Measurements from ENCODE around the gene TLCD1. TPM values are rescaled to one million over a fixed set of nuclear protein-coding genes. Genes with fewer than 3 reads are reported as not detected.

Gene TLCD1
- total and polyA plus RNA-seq, 10 of the 15 experiments (the other 5 are each of a cell fraction or from before 2014, with no cell fraction given), result 2.9 to 19.8 (median 7.7) TPM

DNA sequence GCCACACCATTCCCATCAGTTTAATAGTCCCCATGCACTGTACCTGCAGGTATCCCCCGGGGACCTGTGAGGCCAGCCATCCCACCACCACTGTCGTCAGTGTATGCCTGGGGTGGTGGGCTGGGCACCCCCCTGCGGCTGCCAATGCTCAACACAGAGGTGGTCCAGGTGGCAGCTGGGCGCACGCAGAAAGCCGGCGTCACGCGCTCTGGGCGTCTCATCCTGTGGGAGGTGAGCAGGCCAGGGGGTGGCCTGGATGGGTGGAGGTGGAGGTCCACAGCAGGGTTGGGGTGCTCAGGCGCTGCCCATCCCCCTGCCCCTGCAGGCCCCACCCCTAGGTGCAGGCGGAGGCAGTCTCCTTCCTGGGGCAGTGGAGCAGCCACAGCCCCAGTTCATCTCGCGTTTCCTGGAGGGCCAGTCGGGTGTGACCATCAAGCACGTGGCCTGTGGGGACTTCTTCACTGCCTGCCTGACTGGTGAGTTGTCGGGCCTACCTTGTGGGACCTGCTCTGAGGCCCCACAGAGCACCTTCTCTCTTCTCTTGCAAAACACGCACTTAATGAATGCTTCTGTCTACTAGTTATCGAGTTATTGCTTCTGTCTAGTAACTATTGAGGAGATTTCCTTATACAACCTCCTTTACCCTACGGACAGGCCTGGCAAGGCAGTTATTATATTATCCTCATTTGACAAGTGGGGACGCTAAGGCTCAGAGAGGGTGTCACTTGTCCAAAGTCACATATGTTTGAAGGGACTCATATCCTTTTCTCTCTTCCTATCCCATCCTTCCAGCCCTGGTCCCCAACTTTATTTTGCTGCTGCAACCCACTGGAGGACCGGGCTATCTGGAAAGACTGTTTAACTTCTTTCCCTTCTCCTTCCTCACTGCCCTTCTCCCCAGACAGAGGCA lies 12.0 kb upstream of the TLCD1 start (continued):
- TF ChIP-seq, protein P1, sequence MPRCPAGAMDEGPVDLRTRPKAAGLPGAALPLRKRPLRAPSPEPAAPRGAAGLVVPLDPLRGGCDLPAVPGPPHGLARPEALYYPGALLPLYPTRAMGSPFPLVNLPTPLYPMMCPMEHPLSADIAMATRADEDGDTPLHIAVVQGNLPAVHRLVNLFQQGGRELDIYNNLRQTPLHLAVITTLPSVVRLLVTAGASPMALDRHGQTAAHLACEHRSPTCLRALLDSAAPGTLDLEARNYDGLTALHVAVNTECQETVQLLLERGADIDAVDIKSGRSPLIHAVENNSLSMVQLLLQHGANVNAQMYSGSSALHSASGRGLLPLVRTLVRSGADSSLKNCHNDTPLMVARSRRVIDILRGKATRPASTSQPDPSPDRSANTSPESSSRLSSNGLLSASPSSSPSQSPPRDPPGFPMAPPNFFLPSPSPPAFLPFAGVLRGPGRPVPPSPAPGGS (IDR thresholded peaks at IDR 0.05; ENCODE audit: borderline replicate concordance, insufficient read depth, low read depth, low read length, poor library complexity, severe bottlenecking), result no peak
- no peak for TF ChIP-seq SREBF1 (IDR thresholded peaks at IDR 0.05; ENCODE audit: low read length)
- TF ChIP-seq KLF5 (IDR thresholded peaks at IDR 0.05; ENCODE audit: partially characterized antibody), result no peak
- no peak for TF ChIP-seq RAD21 (IDR thresholded peaks at IDR 0.05; ENCODE audit: insufficient read depth, low read depth, low read length)
- peak; percentile 91 to 94 for TF ChIP-seq BHLHE40 (IDR thresholded peaks at IDR 0.05; ENCODE audit: borderline replicate concordance in 1 of 2, low read depth in 2 of 2, low read length in 1 of 2)
- TF ChIP-seq ZNF207 (IDR thresholded peaks at IDR 0.05; ENCODE audit: borderline replicate concordance), result no peak
- TF ChIP-seq, protein P2, sequence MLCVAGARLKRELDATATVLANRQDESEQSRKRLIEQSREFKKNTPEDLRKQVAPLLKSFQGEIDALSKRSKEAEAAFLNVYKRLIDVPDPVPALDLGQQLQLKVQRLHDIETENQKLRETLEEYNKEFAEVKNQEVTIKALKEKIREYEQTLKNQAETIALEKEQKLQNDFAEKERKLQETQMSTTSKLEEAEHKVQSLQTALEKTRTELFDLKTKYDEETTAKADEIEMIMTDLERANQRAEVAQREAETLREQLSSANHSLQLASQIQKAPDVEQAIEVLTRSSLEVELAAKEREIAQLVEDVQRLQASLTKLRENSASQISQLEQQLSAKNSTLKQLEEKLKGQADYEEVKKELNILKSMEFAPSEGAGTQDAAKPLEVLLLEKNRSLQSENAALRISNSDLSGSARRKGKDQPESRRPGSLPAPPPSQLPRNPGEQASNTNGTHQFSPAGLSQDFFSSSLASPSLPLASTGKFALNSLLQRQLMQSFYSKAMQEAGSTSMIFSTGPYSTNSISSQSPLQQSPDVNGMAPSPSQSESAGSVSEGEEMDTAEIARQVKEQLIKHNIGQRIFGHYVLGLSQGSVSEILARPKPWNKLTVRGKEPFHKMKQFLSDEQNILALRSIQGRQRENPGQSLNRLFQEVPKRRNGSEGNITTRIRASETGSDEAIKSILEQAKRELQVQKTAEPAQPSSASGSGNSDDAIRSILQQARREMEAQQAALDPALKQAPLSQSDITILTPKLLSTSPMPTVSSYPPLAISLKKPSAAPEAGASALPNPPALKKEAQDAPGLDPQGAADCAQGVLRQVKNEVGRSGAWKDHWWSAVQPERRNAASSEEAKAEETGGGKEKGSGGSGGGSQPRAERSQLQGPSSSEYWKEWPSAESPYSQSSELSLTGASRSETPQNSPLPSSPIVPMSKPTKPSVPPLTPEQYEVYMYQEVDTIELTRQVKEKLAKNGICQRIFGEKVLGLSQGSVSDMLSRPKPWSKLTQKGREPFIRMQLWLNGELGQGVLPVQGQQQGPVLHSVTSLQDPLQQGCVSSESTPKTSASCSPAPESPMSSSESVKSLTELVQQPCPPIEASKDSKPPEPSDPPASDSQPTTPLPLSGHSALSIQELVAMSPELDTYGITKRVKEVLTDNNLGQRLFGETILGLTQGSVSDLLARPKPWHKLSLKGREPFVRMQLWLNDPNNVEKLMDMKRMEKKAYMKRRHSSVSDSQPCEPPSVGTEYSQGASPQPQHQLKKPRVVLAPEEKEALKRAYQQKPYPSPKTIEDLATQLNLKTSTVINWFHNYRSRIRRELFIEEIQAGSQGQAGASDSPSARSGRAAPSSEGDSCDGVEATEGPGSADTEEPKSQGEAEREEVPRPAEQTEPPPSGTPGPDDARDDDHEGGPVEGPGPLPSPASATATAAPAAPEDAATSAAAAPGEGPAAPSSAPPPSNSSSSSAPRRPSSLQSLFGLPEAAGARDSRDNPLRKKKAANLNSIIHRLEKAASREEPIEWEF (IDR thresholded peaks at IDR 0.05; ENCODE audit: insufficient replicate concordance, low read depth, low read length), result no peak
- TF ChIP-seq BACH1 (IDR thresholded peaks at IDR 0.05; ENCODE audit: borderline replicate concordance), result peak; percentile 63; the same call in 1 of the 2 replicates
- TF ChIP-seq IRF4 (IDR thresholded peaks at IDR 0.05; ENCODE audit: low read depth, low read length), result no peak
- TF ChIP-seq NFYA (IDR thresholded peaks at IDR 0.05; ENCODE audit: borderline replicate concordance, low read depth, low read length), result no peak
- no peak for TF ChIP-seq CBFB (IDR thresholded peaks at IDR 0.05; ENCODE audit: low read depth)
- no peak for TF ChIP-seq SUZ12 (IDR thresholded peaks at IDR 0.05; ENCODE audit: unreplicated experiment)
- TF ChIP-seq MTA3 (IDR thresholded peaks at IDR 0.05; ENCODE audit: borderline replicate concordance, low read length), result no peak
- TF ChIP-seq EP300 (IDR thresholded peaks at IDR 0.05; ENCODE audit: borderline replicate concordance in 1 of 2, control insufficient read depth in 1 of 2, low read depth in 2 of 2, low read length in 2 of 2), result peak; percentile 45 to 73; a peak in 3 of 4 replicates
- TF ChIP-seq MYB (IDR thresholded peaks at IDR 0.05; ENCODE audit: borderline replicate concordance, low read depth, low read length), result no peak
- no peak for TF ChIP-seq NRF1 (conservative IDR thresholded peaks at IDR 0.05; ENCODE audit: low read depth, low read length)
- TF ChIP-seq IKZF2 (IDR thresholded peaks at IDR 0.05), result no peak; a peak in 2 of 4 replicates
- peak; percentile 83 for TF ChIP-seq POLR2A (IDR thresholded peaks at IDR 0.05; ENCODE audit: low read depth, low read length)
- TF ChIP-seq KDM1A (IDR thresholded peaks at IDR 0.05; ENCODE audit: borderline replicate concordance), result no peak
- no peak for TF ChIP-seq CHD4 (IDR thresholded peaks at IDR 0.05)
- 0 out of 2 replicates have a peak, but pooled peaks have one; percentile 10 for TF ChIP-seq LARP7 (IDR thresholded peaks at IDR 0.05)
- 0 out of 2 replicates have a peak, but pooled peaks have one; percentile 7 for TF ChIP-seq JUND (IDR thresholded peaks at IDR 0.05; ENCODE audit: low read depth, low read length)
- TF ChIP-seq RUNX3 (IDR thresholded peaks at IDR 0.05; ENCODE audit: low read length), result no peak
- no peak for TF ChIP-seq BCL11A (IDR thresholded peaks at IDR 0.05; ENCODE audit: low read depth, low read length)
- TF ChIP-seq STAT1 (conservative IDR thresholded peaks at IDR 0.05), result 0 out of 2 replicates have a peak, but pooled peaks have one; percentile 25

Data from GM12878 (cell line).